ENCODE data around the gene SRF.
"Not testable (repeated sequence)": the region's sequence is repeated elsewhere in the genome, so short reads cannot be mapped to it uniquely, and the experiment has no call there.

Gene SRF

GRCh38 chr6:43170931-43171706 lies at the start of gene SRF:
Gene SRF, plus strand, starts transcription at chr6:43171269. Its CDS starts 388 bp downstream, at chr6:43171657.
- DNase-seq = peak; percentile 99

DNA sequence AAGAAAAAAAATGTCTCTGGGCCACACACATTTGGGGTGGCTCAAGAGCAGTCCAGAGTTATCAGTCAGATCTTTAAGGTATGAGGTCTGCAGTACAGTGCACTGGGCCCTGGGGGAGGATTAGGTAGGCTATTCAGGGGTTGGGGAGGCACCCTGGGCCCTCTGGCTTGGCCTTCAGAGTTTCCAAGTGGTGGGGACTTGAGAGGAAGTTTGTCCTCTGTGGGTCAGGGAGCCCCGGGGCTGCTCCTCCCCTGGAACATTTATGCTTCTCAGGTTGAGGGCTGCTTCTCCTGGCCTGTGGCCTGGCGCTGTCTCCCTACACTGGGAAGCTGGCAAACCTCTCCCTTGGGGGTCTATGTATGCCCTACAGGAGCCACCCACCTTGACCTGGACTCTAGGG lies 48.9 kb upstream of the SRF start:
- DNase-seq = no peak

GRCh38 chr6:43123461-43124314 lies 47.4 kb upstream of the SRF start:
- DNase-seq = peak; percentile 91

- DNase-seq = no peak
Observed at GRCh38 chr6:43124481-43124880, 46.6 kb upstream of the SRF start.

DNA sequence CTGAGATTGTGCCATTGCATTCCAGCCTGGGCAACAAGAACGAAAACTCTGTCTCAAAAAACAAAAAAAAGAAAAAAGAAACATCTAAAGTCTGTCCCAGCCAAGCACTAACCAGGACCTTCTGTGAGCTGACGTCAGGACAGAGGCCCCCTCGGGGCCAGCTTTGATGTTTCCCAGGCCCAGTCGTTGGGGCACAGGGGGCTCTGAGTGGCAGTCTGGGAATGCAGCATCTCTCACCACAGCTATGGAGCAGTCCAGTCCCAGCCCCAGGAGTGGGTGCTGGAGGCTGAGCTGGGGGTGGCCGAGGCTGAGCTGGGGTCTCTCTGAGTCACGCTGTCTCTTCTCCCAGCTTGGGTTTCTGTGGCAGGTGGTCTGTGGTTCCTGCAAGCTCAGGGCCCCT lies 46.0 kb upstream of the SRF start:
- no peak for DNase-seq

- no peak for DNase-seq
Observed at GRCh38 chr6:43125555-43125954, 45.5 kb upstream of the SRF start.

GRCh38 chr6:43127180-43127579 lies 43.9 kb upstream of the SRF start:
- no peak for DNase-seq

- DNase-seq = no peak
Observed at GRCh38 chr6:43127877-43128276, 43.2 kb upstream of the SRF start.

DNA sequence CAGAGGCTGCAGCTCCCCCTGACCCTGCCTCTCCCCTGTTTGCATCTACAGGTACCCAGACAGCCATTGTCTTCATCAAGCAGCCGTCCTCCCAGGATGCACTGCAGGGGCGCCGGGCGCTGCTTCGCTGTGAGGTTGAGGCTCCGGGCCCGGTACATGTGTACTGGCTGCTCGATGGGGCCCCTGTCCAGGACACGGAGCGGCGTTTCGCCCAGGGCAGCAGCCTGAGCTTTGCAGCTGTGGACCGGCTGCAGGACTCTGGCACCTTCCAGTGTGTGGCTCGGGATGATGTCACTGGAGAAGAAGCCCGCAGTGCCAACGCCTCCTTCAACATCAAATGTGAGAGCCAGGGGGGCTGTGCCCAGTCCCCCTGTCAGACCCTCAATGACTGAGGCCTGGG lies 42.1 kb upstream of the SRF start:
- no peak for DNase-seq

GRCh38 chr6:43129434-43130194 lies 41.5 kb upstream of the SRF start:
- no peak for DNase-seq

GRCh38 chr6:43130429-43130828 lies 40.6 kb upstream of the SRF start:
- no peak for DNase-seq

DNA sequence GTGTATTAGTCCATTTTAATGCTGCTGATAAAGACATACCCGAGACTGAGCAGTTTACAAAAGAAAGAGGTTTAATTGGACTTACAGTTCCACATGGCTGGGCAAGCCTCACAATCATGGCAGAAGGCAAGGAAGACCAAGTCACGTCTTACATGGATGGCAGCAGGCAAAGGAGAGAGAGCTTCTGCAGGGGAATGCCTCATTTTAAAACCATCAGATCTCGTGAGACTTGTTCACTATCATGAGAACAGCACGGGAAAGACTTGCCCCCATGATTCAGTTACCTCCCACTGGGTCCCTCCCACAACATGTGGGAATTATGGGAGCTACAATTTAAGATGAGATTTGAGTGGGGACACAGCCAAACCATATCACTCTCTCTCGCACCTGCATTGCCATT lies 39.7 kb upstream of the SRF start:
- DNase-seq = not testable (repeated sequence)

DNA sequence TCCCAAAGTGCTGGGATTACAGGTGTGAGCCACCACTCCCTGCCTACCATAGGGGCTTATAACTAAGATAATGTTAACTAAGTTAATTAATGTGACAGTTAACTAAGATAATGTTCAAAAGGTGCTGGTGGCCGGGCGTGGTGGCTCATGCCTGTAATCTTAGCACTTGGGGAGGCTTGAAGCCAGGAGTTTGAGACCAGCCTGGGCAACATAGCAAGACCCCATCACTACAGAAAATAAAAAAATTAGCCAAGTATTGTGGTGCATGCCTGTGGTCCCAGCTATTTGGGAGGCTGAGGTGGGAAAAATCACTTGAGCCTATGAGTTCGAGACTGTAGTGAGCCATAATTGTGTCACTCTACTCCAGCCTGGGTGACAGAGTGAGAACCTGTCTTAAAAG lies 32.8 kb upstream of the SRF start:
- no peak for DNase-seq

- DNase-seq = not testable (repeated sequence)
Observed at GRCh38 chr6:43139973-43140372, 31.1 kb upstream of the SRF start.

DNA sequence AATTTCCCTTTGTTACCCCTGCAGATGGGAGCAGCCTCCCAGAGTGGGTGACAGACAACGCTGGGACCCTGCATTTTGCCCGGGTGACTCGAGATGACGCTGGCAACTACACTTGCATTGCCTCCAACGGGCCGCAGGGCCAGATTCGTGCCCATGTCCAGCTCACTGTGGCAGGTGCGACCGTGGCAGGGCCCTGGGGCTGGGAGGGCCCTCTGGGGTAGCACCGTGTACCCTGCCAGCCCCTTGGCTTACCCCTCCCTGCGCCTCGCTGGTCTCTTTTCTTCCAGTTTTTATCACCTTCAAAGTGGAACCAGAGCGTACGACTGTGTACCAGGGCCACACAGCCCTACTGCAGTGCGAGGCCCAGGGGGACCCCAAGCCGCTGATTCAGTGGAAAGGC lies 29.4 kb upstream of the SRF start:
- DNase-seq = no peak

- no peak for DNase-seq
Observed at GRCh38 chr6:43142101-43142500, 29.0 kb upstream of the SRF start.

DNA sequence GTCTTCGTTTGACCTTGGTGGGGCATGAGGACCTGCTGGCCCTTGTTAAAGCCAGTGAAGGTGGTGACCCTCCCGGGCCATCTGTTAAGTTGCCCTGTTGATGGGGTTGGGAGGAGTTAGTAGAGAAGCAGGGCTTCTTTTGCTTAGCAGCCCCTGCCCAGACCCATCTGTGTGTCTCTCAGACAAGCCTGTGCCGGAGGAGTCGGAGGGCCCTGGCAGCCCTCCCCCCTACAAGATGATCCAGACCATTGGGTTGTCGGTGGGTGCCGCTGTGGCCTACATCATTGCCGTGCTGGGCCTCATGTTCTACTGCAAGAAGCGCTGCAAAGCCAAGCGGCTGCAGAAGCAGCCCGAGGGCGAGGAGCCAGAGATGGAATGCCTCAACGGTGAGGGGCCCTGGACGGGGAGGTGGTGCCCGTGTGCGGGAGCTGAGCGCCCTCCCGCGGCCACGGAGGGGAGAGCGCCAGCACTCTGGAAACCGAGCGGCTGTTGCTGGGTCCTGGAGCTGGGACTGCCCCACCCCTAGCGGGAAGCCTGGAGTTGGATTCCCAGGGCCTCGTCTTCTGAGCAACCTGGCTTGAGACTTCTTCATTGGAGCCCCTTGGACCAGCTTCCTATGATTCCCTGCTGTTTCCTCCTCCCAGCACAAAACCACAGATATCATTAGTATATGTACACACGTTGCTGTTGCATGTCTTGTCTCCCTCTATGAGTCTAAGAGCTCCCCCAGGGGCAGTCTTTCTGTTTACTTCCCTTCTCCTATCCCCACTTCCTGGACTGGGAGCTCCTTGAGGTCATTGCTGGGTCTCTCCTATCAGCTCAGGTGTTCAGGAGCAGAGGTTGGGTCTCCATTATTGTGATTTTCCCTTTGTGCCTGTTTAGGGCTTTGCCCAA lies 27.6 kb upstream of the SRF start:
- DNase-seq = peak; percentile 77

GRCh38 chr6:43144879-43145278 lies 26.2 kb upstream of the SRF start:
- no peak for DNase-seq

DNA sequence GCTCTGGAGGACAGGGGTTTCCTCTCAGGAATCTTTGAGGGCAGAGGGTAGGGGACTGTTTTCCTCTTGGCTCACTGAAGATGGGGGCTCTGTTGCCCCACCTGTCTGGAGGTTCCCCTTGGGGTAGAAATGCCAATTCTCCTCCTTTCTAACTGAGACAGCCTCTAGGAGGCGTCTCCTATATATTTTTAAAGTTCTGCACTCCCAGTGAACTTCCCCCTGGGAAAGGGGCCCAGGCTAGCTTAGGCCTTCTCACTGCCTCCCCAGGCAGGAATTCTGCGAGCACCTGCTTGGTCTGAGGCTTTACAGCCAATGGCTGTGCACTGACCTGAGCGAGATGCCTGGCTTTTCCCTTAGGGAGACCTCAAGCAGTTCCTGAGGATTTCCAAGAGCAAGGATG lies 24.8 kb upstream of the SRF start:
- no peak for DNase-seq

DNA sequence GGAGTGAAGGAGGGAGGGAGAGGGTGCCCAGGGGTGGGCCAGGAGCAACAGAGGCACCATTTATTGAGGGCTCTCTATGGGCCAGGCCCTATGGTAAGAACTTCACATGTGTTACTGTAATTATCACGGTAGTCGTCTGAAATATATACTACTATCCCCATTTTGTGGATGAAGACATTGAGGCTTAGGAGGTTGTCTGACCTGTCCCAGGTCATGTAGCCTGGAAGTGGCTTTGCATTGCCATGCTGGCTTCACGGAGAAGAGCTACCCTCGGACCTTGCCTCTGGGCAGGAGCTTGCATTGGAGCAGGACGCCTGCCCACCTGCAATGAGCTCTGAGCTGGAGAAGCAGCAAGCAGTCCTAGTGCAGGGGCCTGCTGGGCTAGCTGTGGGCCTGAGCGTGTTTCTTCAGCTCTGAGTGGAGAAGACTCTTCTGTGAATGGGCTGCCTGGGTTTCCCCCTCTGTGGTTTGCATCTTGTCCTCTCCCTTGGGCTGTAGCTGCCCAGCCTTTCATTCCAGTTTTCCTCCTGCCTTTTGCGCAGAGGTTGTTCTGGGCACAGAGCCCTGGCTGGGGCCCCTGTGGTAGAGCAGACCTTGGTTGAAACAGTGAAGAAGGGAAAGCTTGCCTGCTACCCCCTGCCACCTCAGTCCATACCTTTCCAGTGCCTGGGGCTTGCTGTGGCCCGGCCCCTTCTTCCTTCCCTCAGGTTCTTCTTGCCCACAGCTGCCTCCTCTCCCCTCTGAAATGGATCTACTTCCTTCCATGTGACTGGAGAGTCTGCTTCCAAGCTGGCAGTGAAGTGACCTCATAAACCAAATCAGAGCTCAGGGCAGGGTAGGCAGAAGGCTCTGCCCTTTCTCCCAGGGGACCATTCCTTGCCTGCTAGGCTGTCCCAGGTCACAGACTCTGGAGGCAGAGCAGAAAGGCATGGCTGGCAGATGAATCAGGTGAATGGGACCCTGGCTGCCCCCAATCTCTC lies 24.1 kb upstream of the SRF start:
- DNase-seq = no peak

Measured in DMS 273 treated with DMSO at 0.1 percent for 48 hours (cell line).